Immature natural killer cell (primary cell): ENCODE measurements around the gene SPART. TPM values are rescaled to one million over a fixed set of nuclear protein-coding genes. Genes with fewer than 3 reads are reported as not detected.

ENCODE experiments used
- DNase-seq, 3 donors: peaks; one replicate each; pipeline ENCODE4 v3.0.0; 2022; ENCODE audit warnings: mixed read lengths in 1 of 3
- H3K27ac Mint-ChIP-seq, 6 donors: one replicate each; pipeline ENCODE4 v1.8.0; 2020; ENCODE audit warnings: mixed read lengths in 6 of 6, mild to moderate bottlenecking in 5 of 6, inconsistent platforms in 4 of 6, moderate library complexity in 3 of 6
- H3K27me3 Mint-ChIP-seq, 3 donors: one replicate each; pipeline ENCODE4 v1.8.0; 2020 to 2021; ENCODE audit warnings: low read depth in 3 of 3, mild to moderate bottlenecking in 3 of 3, mixed read lengths in 3 of 3, moderate library complexity in 3 of 3, inconsistent platforms in 1 of 3
- H3K36me3 Mint-ChIP-seq, 3 donors: one replicate each; pipeline ENCODE4 v1.8.0; 2020; ENCODE audit warnings: mixed read lengths in 3 of 3, inconsistent platforms in 2 of 3, mild to moderate bottlenecking in 2 of 3
- H3K4me1 Mint-ChIP-seq, 2 donors: one replicate each; pipeline ENCODE4 v1.8.0; 2020; ENCODE audit warnings: inconsistent platforms in 2 of 2, mild to moderate bottlenecking in 2 of 2, mixed read lengths in 2 of 2, moderate library complexity in 1 of 2
- H3K4me3 Mint-ChIP-seq, 5 donors: one replicate each; pipeline ENCODE4 v1.8.0; 2020; ENCODE audit warnings: mild to moderate bottlenecking in 5 of 5, mixed read lengths in 5 of 5, inconsistent platforms in 3 of 5, moderate library complexity in 3 of 5
- H3K9me3 Mint-ChIP-seq, 6 donors: one replicate each; pipeline ENCODE4 v1.8.0; 2020; ENCODE audit warnings: mild to moderate bottlenecking in 6 of 6, mixed read lengths in 6 of 6, inconsistent platforms in 4 of 6, moderate library complexity in 3 of 6
- polyA plus RNA-seq, 3 donors: library from polyadenylated mRNA; unstranded; fragments of 300-500 nt; fragmentation: Illumina TruSeq; gene quantifications; one replicate each; pipeline ENCODE4 v1.2.3, GENCODE V29; 2021

The SPART gene
- polyA plus RNA-seq, 3 donors from 2014 or later, result 18.4 to 55.4 (median 48.7) TPM

DNA sequence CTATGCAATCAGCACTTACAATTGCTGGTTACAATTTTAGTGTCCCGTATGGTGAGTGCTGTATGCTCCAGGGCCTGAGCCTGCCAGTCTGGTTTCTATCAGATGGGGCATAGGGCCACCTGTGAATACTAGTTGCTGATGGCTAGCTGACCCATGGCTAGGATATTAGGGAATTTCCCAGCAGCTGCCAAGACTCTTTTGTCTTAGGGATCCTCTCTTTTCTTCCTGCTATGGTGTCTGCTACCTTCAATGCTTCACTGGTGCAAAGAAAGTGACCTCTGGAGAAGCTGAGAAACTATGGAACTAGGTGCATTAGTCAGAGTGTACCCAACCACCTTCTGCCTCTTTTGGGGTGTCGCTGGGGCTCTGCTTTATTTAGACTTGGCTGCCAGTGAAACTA is 60.2 kb downstream of the SPART start:
- no peak overlapping the region for H3K4me3 Mint-ChIP-seq
- peaks cover 0 to 9% (median 8%) of the 10 kb centered on the region in 3 donors for H3K27me3 Mint-ChIP-seq
- no peaks in the 10 kb centered on the region for H3K36me3 Mint-ChIP-seq
- peaks cover 0 to 5% (median 0%) of the 10 kb centered on the region in 6 donors for H3K9me3 Mint-ChIP-seq
- H3K4me1 Mint-ChIP-seq, result no peaks in the 10 kb centered on the region
- DNase-seq, result no peak
- H3K27ac Mint-ChIP-seq, result no peak overlapping the region

DNA sequence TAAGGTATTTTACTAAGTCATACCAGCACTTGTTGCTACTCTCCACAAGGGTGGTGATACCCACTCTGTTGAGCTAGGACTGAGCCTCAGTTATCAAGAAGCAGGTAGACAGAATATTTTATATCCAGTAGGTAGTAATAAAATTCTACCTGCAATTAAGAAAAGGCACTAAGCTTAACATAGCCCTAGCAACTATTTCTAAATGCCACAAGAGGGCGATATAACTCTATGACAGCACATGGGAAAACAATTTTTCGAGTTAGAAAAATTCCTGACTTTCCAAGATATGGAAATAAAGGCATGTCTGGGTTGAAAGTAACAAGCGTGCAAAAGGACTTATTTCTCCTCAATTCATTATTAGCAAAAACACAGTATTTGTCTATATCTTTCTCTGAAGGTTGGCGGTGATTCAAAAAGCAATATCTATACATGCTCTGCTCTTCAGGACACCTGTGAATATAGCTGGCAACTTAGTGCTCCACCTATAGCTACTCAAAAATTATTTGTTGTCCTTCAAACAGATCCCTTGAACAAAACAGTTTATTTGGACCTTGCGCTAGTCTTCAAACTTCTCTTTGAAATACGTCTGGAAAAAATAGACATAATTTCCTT is 63.3 kb downstream of the SPART start:
- peak in 2 of 3 donors; percentile 7 to 12 for DNase-seq
- Mint-ChIP-seq H3K4me3 (no peak overlapping the region), H3K36me3 (no peaks in the 10 kb centered on the region), H3K27ac (no peak overlapping the region), H3K27me3 (peaks cover 2 to 13% (median 8%) of the 10 kb centered on the region in 3 donors), H3K9me3 (no peaks in the 10 kb centered on the region), H3K4me1 (no peaks in the 10 kb centered on the region)

DNA sequence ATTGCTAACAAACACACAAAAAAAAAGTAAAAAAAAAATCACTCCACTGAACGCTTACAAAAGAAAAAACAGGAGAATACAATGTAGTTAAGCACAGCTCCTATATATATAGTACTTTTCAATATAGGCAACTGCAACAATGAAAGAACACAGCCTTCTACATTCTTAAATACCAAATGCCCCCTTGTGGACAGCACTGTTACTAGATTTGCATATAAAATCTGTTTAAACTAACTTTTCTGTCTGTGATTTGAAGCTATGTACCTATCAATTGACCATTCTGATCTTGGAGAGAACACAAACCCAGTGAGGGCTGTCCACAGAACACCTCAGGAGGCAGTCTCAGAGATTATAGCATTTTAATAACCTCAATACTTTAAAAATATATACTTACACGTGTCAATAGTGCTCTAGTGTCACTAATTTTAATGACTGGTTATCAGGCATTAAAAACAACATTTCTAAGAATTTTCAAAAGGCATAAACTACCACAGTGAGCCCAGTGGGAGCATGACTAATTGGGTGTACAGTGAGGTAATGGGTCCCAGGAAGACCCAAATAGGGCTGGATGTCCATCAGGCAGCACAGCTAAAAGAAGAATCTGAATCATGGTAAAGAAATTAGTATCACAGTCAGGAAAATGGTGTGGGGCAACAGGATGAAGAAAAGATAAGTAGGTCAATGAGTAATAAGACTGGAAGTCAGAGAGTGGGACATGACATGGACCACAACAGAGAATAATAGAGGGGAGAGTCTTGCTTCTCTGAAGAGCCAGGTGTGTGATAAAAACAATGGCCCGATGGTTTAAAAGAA is 70.8 kb downstream of the SPART start:
- Mint-ChIP-seq H3K36me3 (no peaks in the 10 kb centered on the region), H3K4me3 (no peak overlapping the region), H3K4me1 (no peaks in the 10 kb centered on the region), H3K27me3 (peaks cover 0 to 5% (median 4%) of the 10 kb centered on the region in 3 donors), H3K27ac (no peak overlapping the region), H3K9me3 (no peaks in the 10 kb centered on the region)
- no peak for DNase-seq

DNA sequence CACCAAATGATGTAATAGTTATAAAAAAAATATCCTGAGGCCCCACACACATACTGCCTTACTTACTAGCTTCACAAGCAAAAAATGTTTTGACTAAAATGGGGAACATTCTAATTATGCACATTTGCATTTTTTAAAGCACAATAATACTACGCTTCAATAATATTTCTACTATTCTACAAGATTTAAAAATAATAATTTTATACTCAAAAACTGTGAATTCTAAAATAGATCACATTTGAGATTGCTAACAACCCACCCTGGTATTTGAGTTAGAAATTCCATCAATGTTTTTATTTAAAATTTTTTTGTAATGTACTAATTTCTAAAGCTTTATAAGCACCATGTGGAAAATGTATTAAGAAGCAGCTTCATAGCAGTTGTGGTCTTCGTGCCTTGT is 72.8 kb downstream of the SPART start:
- H3K9me3 Mint-ChIP-seq, result peaks cover 0 to 3% (median 0%) of the 10 kb centered on the region in 6 donors
- no peaks in the 10 kb centered on the region for H3K4me1 Mint-ChIP-seq
- no peak for DNase-seq
- no peak overlapping the region for H3K4me3 Mint-ChIP-seq
- no peak overlapping the region for H3K27ac Mint-ChIP-seq
- no peaks in the 10 kb centered on the region for H3K36me3 Mint-ChIP-seq
- peaks cover 0 to 5% (median 2%) of the 10 kb centered on the region in 3 donors for H3K27me3 Mint-ChIP-seq

DNA sequence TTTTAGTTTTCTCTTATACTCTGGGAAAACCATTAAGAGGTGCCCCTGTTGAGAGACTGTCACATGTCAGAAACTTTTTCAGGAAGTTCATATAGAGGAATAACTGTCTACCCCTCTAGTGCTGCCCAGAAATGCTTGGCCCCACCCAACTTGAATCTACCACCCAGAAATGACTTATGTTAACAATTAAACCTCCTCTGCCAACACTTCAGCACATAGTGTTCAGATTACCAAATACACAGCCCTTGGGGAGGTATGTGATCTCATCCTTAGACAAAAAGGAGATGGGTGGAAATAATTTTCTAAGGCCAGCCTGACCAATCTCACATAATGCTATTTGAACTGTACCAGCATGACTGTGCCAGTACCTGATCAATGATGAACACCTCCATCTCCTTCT is 84.2 kb downstream of the SPART start:
- no peak for DNase-seq
- no peak overlapping the region for H3K4me3 Mint-ChIP-seq
- H3K36me3 Mint-ChIP-seq, result no peaks in the 10 kb centered on the region
- peaks cover 0 to 7% (median 0%) of the 10 kb centered on the region in 6 donors for H3K9me3 Mint-ChIP-seq
- H3K27ac Mint-ChIP-seq, result no peak overlapping the region
- H3K4me1 Mint-ChIP-seq, result no peaks in the 10 kb centered on the region
- peaks cover 0 to 6% (median 3%) of the 10 kb centered on the region in 3 donors for H3K27me3 Mint-ChIP-seq

DNA sequence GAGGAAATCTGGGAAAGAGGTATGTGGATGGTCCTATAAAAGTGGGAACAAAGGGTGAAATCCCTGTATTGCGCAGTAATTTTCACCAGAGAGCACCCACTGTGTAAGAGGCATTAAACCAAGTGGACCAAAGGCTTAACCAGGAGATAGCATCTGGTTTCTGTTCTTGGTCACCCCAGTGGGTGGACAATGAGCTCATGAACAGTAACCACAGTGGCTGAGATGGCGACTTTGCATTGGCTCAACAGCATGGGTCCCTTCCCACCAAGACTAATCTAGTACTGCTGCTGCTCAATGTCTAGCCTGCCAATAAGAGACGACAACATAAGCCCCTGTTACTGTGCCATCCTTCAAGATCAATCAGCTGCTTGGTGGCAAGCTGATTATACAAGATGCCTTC is 85.2 kb downstream of the SPART start:
- Mint-ChIP-seq H3K36me3 (no peaks in the 10 kb centered on the region), H3K27me3 (peaks cover 0 to 6% (median 3%) of the 10 kb centered on the region in 3 donors), H3K9me3 (peaks cover 0 to 9% (median 0%) of the 10 kb centered on the region in 6 donors)

DNA sequence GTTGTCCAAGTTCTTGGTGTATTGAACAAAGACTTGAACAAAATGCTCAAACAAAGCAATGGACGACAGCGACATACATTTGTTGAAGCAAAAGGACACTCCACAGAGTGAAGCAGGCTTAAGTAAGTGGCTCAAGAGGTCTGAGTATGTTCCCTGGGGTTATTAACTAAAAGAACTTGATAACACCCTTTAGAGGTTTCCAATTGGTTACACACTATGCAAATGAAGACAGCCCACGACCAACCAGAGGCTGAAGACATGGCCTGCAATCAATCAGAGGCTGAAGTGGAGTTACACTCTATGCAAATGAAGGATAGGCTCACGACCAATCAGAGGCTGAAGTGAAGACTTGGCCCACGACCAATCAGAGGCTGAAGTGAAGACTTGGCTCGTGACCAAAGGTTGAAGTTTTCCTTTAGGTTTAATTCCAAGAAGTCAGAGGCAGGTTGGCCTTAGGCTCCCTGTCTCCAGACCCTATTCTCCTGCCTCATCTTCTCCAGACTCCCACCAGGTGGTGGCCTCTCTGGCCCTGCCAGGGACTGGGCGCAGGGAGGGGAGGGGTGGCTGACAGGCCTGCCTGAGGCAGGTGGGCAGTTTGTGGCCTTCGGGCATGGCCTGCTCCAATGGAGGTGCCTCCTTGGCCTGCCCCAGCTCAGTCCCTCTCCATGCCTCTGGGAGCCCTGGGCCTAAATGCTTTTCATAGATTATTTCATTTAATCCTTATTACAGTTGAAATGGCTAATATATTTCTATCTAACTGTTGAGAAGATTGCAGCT is 86.6 kb downstream of the SPART start:
- H3K4me3 Mint-ChIP-seq, result no peak overlapping the region
- no peak overlapping the region for H3K27ac Mint-ChIP-seq
- H3K27me3 Mint-ChIP-seq, result peaks cover 0 to 6% (median 3%) of the 10 kb centered on the region in 3 donors
- no peaks in the 10 kb centered on the region for H3K36me3 Mint-ChIP-seq
- DNase-seq, result no peak
- H3K9me3 Mint-ChIP-seq, result peaks cover 0 to 9% (median 3%) of the 10 kb centered on the region in 6 donors
- H3K4me1 Mint-ChIP-seq, result no peaks in the 10 kb centered on the region

More for the DNA sequence above, 85.2 kb downstream of the SPART start:
- Mint-ChIP-seq H3K4me3 (no peak overlapping the region), H3K4me1 (no peaks in the 10 kb centered on the region), H3K27ac (no peak overlapping the region)
- no peak for DNase-seq

DNA sequence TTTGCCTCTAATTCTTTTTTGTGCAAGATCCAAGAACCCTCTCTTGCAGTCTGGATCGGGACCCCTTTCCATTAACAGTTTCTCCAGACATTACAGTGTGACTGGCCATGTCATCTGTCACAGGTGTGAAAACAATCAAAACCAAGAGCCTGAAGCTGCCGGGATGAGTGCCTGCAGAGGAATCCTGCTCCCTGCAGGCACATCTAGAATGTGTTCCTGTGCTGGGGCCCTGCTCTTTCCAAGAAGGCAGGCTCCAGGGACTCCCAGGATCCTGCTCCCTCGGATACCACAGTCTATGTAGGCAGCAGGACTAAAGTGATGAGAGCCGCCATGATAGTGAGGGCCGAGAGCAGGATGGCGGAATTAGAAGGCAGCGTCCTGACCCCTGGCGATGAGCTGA is 87.4 kb downstream of the SPART start:
- no peaks in the 10 kb centered on the region for H3K36me3 Mint-ChIP-seq
- H3K27ac Mint-ChIP-seq, result no peak overlapping the region
- H3K27me3 Mint-ChIP-seq, result peaks cover 0 to 6% (median 3%) of the 10 kb centered on the region in 3 donors

More for the DNA sequence above, 87.4 kb downstream of the SPART start:
- DNase-seq, result no peak
- Mint-ChIP-seq H3K4me1 (no peaks in the 10 kb centered on the region), H3K9me3 (peaks cover 0 to 9% (median 3%) of the 10 kb centered on the region in 6 donors), H3K4me3 (no peak overlapping the region)

Other genes with a start within 250 kb of the SPART start
- gene DCLK1, start 215.0 kb downstream of the SPART start, polyA plus RNA-seq, result not detected
- gene SOHLH2, start 131.8 kb downstream of the SPART start, polyA plus RNA-seq, result not detected
- not detected for gene CCDC169, start 48.6 kb downstream of the SPART start, polyA plus RNA-seq
- not detected for gene CCNA1, start 86.1 kb upstream of the SPART start, polyA plus RNA-seq